Retina (tissue), 1 donor: Measurements from ENCODE around the gene NUDT4.
"Not testable (repeated sequence)": the region's sequence is repeated elsewhere in the genome, so short reads cannot be mapped to it uniquely, and the experiment has no call there.

Experiments used
- DNase-seq: peaks from one replicate; pipeline ENCODE4 v3.0.0-alpha.2; 2016

The NUDT4 gene

DNA sequence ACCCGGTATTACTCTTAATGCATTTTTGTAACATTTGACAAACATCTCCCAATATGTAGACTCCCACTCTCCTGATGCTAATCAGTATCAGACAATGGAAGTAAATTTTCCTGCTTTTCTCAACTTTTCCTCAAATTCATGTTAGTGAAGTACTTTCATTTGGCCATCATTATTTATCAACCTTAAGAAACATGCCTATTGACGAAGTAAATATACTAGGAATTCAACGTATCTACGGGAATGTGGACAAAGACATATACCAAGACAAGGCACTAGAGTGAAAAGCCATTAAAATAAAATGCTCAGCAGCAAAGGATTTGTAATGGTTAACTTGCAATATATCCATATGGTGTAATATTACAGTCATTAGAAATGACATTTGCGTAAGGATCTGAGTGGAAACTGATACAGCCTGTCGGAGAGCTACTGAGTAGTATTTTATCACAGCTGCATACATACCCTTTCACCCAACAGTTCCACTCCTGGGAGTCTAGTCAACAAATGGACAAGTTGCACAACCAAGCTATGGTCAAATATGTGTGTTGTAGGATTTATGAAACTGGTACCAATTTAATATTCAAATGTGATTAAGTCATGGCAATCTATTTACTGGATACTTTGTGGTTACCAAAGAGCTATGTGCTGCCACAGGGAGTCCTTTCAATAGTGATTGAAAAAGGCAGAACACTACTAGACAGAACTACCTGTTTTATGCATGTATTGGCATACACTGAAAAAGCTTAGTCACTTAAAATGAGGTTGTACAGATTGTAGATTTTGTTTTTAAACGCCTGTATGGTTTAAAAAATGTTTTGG lies 26.5 kb downstream of the NUDT4 start:
- no peak for DNase-seq

GRCh38 chr12:93404961-93405849 lies 27.5 kb downstream of the NUDT4 start:
- no peak for DNase-seq

DNA sequence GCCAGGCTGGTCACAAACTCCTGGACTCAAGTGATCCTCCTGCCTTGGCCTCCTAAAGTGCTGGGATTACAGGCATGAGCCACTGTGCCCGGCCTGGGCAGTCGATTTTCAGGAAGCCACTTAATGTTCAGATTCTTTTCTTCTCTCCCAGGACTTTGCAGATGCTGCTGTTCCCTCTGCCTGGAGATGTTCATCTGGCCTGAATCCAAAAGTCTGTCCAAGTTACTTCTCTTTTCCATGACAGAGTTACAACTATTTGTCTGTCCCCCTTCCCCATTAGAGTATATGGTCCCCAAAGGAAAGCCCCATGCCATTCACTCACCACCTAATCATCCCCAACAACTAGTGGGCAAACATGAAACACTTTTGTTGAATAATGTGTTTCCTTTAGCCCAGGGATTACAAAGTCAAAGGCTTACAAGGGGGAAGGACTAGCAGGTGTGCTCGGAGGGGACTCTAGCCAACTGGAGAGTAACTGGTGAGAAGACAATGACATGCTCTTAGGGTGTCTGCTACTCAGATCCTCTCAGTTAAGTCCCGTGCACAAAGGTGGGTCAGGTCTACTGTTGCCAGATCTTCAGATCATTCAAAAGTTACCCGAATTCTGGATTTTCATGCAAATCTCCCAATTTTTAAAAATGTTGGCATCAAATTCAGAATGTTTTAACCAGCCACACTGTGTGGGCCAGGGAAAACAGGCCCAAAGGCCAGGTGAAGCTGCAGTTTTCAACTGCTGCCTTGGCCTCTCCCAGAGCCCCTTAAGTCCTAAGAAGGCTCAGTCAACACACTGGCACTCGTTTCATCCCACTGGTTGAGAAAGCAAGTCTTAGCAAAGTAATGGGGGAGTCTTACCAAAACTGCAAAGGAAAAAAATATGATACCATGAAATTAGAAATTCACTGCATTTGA lies 29.6 kb downstream of the NUDT4 start:
- DNase-seq, result no peak

DNA sequence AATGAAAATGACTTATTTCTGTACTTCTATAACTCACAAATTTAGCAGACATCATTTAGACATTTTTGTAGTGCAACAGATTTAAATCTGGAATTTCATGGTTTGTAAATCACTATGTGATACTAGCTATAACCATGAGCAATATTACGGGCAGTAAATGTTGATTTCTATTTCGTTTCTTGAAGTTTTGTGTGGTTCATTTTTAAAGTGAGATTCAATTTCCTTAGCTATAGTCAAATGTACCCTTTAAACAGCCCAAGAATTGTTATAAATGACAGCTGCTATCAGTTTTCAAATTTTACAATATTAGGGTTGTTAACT lies 30.2 kb downstream of the NUDT4 start:
- no peak for DNase-seq

DNA sequence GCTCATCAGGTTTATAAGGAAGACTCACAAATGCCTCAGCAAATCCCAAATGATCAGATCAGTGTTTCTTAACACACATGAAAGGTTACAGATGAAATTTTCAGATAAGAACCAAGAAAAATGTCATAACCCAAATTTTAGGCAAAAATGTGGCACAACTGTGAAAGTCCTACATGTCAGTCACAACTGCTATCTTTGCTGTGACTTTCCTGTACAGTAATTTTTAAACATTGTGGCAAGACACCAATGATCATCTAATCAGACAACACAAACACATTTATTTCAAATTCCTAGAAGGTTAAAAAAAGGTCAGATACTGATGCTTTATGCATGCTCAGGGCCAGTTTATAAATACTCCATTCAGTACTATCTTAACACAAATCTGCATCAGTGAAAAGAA lies 31.1 kb downstream of the NUDT4 start:
- DNase-seq, result no peak

DNA sequence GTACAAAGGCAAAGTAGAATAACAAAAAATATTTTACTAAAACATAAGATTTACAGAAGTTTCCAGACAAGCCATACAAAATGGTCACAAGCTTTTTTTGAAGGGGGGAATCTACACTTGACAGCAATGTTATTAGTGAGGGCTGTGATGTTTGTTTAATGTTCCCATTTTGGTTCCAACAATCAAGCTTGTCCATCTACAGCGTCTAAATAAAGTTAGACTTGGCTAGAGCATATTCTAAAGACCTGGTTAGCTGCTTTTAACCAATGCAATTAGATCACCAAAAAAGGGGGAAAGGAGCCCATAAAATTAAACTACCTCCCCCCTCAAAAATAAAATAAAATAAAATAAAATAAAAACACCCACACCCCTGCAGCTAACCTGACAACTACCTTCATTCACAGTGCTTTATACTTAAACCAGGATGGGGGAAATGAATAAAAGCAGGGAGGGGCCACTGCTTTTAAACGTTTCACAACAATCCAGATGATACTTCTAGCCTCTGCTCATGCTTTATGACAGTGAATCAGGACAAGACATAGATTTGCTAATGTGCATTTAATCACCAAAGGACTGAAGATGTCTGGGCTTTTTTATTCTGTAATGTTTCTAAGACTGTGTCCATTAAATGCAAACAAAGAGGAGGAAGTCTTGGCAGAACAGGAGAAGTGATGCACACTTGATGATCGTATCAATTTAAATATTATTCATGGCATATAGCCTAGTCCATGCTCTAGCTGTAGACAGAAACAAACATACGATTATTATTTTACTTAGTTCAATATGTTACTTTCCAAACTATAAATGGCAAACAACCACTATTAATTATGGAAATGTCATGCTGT lies 31.8 kb downstream of the NUDT4 start:
- DNase-seq, result not testable (repeated sequence)

DNA sequence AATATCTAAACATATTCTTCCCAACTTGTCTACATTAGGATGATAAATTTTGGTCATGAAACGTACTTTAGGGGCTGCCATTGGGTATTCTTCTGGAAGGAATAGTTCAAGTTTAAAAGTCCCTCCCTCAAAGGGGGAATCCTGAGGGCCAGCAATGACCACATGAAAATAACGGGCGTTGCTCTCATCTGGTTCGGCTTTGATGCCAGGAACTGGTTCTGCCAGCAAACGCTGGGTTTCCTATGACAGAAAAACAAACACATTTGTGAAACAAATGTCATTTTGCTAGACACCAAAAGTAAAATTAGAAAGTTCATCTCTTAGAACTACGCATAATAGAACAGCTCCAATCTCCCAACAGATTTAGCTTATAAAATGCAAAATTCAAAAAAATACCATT lies 33.3 kb downstream of the NUDT4 start:
- not testable (repeated sequence) for DNase-seq

GRCh38 chr12:93412396-93412795 lies 34.7 kb downstream of the NUDT4 start:
- not testable (repeated sequence) for DNase-seq

DNA sequence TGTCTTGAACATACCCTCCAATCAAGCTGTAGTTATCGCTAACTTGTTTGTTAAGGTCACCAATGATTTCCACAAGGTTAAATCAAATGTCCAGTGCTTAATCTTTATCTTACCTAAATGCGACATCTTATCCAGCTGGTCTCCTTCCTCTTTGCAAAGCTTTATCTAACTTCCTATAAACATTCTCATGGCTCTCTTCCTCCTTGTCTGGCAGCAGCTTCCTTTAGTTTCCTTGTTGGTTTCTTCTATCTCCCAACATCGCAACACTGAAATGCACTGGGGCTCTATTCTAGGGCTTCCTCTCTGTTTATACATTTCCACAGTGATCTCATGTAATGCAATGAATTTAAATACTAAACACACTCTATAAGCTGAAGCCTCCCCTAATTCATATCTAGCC lies 35.3 kb downstream of the NUDT4 start:
- no peak for DNase-seq

GRCh38 chr12:93415723-93416464 lies 38.2 kb downstream of the NUDT4 start:
- DNase-seq, result no peak

DNA sequence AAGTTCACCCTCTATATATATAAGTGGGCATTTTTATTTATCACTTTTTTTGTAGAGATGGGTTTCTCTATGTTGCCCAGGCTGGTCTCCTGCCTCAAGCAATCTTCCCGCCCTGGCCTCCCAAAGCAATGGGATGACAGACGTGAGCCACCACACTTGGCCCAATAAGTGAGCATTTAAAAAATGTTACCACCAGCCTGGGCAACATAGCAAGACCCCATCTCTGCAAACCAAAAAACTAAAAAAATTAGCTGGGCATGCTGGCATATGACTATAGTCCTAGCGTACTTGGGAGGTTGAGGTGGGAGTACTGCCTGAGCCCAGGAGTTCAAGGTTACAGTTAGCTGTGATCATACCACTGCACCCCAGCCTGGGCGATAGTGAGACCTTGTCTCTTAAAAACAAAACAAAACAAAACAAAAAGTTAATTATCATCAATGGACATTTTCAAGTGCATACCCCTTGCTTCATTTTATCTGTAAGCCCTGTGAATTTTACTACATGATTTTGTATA lies 40.3 kb downstream of the NUDT4 start:
- DNase-seq, result no peak

GRCh38 chr12:93419388-93420034 lies 41.8 kb downstream of the NUDT4 start:
- no peak for DNase-seq

DNA sequence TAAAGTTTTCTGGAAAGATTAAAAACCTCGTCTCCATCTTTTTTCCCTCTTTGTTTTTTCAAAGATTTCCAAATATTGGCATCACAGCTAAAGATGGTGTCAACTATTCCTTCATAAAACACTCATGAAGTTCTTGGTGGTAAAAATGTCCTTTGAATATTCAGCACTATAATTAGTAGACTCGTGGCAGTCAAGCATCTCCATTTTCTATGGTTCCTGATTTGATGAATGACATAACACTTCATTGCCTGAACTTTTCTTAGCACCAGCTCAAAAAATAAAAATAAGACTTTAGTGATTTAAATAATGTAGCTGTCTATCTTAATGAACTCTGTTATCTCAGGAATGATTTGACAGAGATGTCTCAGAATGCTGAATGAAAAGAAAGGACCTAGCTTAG lies 44.3 kb downstream of the NUDT4 start:
- no peak for DNase-seq

DNA sequence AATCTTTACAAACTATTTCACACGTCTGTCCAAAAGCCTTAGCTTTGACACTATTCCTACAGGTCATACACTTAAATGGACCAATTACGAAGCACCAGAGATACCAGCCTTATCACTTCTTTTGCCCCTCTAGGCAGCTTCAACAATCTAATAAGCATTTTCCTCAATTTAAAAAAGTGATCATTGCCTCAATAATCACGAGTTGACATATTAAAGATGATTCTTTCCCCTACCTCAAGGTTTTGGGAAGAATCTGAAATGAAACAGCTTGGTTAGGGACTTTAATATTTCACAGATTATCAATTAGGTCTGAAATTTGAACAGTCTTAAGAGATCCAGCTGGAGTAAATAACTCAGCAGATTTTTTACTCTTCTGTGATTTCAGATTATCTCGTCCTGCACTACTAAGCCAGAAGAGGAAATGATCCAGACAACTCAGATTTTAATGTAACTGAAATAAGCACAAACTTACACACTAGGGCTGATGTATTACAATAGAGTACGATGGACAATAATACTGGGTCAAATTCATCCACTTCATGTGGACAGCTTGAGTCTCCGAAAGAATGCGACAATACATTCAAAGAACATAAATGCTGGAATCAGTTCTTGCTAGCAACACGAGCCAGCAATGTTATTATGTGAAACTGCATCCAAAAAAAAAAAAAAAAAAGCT lies 48.1 kb downstream of the NUDT4 start:
- DNase-seq, result no peak

DNA sequence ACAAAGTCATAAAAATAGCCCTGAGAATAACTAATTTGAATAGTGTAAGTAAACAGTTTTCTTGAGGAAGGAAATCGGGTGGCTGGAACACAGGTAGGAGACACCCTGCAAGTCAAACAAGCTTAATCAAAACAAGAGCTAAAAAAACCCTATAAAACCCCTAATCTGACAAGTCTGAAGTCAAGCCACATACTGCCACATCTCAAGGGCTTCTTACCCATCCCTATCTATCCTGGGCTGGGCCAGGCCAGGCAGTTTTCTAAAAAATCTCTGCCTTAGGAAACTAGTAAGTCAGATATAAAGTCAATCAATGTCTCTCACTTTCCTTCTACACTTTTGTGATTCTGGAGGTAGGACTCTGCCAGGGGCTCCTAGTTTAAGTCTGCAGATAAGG lies 48.7 kb downstream of the NUDT4 start:
- DNase-seq, result no peak

DNA sequence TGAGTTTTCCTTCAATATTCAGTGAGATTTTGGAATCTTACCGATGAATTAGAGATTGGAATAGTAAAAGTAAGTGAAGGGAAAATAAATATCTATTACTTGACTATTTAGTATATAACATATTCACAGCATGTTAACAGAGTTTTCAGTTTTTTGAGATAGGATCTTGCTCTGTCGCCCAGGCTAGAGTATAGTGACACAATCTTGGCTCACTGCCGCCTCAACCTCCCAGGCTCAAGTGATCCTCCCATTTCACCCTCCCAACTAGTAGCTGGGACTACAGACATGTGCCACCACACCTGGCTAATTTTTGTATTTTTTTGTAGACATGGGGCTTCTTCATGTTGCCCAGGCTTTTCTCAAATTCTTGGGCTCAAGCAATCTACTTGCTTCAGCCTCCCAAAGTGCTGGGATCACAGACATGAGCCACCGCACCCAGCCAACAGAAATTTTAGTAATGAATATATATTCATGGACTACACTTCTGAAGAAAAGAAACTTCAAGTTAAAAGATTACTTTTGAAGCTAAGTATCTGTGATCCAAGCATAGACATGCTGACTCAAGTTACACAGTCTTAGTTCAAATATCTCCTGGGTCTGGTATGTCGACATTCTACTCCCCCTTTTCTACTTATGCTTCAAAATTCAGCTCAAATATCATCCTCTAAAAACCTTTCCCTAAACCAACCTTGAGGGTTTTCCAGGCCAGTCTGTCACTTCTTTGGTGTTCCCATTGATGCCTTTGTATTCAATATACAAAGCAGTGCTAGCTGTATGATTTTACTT lies 50.2 kb downstream of the NUDT4 start:
- no peak for DNase-seq

GRCh38 chr12:93429448-93429847 lies 51.7 kb downstream of the NUDT4 start:
- no peak for DNase-seq

- no peak for DNase-seq
These were observed 52.1 kb downstream of the NUDT4 start for GRCh38 chr12:93429852-93430251.

DNA sequence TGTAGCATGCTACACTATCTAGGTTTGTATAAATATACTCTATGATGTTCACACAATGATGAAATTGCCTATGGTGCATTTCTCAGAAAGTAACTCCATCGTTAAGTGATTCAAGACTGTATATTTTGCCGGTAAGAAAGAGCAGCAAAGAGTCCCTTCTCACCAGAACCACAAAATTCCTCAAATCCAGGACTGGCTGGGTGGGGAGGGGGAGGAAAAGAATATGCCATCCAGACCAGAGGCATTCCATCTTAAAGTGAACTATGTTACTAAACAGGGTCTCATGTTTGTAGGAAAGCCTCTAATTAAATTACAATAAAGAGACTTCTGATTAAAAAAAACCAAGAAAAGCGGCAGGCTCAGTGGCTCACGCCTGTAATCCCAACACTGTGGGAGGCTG lies 52.6 kb downstream of the NUDT4 start:
- DNase-seq, result no peak
